ENCODE results near the gene THAP4. TPM values are rescaled to one million over a fixed set of nuclear protein-coding genes. Genes with fewer than 3 reads are reported as not detected.

The THAP4 gene, protein sequence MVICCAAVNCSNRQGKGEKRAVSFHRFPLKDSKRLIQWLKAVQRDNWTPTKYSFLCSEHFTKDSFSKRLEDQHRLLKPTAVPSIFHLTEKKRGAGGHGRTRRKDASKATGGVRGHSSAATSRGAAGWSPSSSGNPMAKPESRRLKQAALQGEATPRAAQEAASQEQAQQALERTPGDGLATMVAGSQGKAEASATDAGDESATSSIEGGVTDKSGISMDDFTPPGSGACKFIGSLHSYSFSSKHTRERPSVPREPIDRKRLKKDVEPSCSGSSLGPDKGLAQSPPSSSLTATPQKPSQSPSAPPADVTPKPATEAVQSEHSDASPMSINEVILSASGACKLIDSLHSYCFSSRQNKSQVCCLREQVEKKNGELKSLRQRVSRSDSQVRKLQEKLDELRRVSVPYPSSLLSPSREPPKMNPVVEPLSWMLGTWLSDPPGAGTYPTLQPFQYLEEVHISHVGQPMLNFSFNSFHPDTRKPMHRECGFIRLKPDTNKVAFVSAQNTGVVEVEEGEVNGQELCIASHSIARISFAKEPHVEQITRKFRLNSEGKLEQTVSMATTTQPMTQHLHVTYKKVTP
- 62.0 and 63.9 TPM in 2 replicates for total RNA-seq

DNA sequence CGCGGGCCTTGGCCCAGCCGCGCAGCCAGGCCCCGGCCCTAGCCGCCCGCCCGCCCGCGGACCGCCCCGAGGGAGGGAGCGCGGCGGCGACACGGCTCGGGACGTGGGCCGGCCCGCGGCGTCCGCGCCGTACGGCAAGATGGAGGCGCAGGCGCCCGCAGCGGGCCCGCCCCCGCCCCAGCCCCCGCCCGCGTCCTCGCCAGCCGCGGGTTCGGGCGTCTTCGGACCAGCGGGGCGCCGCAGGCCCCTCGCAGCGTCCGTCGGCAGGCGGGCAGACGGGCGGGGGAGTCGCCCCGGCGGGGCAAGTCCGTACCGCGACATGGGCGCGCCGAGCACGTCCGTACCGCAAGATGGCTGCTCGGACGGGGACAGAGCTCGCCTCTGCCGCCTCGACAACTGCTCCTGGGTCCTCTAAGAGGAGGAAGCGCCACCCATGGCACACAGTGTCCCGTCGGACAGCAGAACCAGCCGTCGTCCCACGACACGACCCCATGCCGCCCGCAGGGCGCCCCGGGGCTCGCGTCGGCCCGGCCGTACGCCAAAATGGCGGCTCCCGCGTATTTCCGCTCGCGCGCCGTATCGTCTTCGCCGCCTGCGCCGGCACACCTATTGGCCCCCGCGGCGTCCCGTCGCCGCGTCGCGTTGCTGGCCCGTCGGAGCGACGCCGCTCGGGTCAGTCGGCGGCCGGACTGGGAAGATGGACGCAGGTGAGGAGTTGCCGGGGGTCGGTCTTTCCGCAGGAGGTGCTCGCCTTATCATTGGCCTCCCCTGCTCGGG lies at the start of gene THAP4, which contains the start of gene ATG4B:
Gene THAP4, minus strand, starts transcription at position 141 of the 777 bp plus-strand sequence. CDS start 141 bp downstream, outside the sequence.
Gene ATG4B, plus strand, starts transcription at position 676 of the 777 bp plus-strand sequence. Its CDS starts 22 bp downstream, at position 698.
- Mint-ChIP-seq H3K36me3 (ENCODE audit: low read depth) (peaks cover 48% of the 10 kb centered on the region), H3K9me3 (peaks cover 3% of the 10 kb centered on the region), H3K4me3 (peak within 1 kb of the TSS; percentile 89), H3K4me1 (peaks cover 41% of the 10 kb centered on the region), H3K27me3 (no peaks in the 10 kb centered on the region), H3K27ac (peak within 1 kb of the TSS; percentile 93)
- DNase-seq: peak; percentile 95
- intact Hi-C loops (cut with micrococcal nuclease): loop anchor here (1.0 to 5.0 kb wide), 6 partner anchors 49 to 535 kb away; partner anchors contain the start of genes D2HGDH, DTYMK, HDLBP and MTERF4

DNA sequence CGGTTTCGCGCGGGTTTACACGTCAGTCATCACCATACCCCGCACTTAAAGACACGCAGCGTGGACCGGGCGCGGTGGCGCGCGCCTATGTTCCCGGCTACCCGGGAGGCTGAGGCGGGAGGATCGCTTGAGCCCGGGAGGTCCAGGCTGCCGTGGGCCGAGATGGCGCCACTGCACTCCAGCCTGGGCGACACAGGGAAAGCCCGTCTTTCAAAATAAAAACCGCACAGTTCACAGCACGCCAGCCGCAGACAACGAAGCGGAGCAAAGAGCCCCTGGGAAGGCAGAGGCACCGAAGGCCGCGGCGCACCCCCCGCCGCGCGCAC lies 49.3 kb upstream of the THAP4 start:
- H3K36me3 Mint-ChIP-seq (ENCODE audit: low read depth): peaks cover 40% of the 10 kb centered on the region
- DNase-seq: no peak
- intact Hi-C loops (cut with micrococcal nuclease): loop anchor here (1.0 to 5.0 kb wide), 8 partner anchors 16 to 371 kb away; partner anchors contain the start of genes ATG4B, FARP2, HDLBP and ING5
- peak overlapping the region; percentile 85 for H3K27ac Mint-ChIP-seq
- H3K27me3 Mint-ChIP-seq: no peaks in the 10 kb centered on the region
- H3K4me3 Mint-ChIP-seq: peak overlapping the region; percentile 90
- H3K9me3 Mint-ChIP-seq: no peaks in the 10 kb centered on the region
- peaks cover 24% of the 10 kb centered on the region for H3K4me1 Mint-ChIP-seq

DNA sequence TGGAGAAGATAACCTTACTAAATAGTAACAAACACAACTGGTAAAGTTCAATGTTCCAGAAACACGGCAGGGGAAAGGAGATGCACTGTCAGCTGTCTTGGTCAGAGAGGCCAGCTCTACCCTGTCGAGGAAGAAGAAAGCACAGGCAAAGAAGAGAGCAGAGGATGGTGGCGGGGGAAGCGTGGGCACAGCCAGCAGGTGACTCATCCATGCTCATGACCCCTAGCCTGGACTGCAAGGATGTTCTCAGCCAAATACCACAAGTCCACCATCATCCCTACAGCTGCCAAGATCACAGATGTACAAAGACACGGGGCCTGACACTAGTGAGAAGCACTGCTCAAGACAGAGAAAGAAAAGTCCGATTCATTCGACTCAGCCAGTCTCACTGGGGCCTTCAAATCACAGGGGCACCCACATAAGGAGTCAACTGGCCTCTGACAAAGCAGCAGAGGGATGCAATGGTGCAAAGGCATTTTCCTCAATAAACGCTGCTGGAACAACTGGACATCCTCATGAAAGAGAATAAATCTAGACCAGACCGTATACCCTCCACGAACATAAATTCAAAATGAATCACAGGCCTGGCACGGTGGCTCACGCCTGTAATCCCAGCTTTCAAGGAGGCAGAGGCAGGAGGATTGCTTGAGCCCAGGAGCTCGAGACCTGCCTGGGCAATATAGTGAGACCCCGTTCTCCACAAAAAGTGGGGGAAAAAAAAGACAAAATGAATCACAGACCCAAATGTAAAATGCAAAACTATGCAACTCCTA lies 44.1 kb upstream of the THAP4 start:
- peaks cover 53% of the 10 kb centered on the region for H3K36me3 Mint-ChIP-seq (ENCODE audit: low read depth)
- no peaks in the 10 kb centered on the region for H3K27me3 Mint-ChIP-seq
- intact Hi-C loops (cut with micrococcal nuclease): no loop called here
- peak overlapping the region; percentile 43 for H3K27ac Mint-ChIP-seq
- no peak for DNase-seq
- no peak overlapping the region for H3K4me3 Mint-ChIP-seq
- no peaks in the 10 kb centered on the region for H3K9me3 Mint-ChIP-seq
- peaks cover 18% of the 10 kb centered on the region for H3K4me1 Mint-ChIP-seq

DNA sequence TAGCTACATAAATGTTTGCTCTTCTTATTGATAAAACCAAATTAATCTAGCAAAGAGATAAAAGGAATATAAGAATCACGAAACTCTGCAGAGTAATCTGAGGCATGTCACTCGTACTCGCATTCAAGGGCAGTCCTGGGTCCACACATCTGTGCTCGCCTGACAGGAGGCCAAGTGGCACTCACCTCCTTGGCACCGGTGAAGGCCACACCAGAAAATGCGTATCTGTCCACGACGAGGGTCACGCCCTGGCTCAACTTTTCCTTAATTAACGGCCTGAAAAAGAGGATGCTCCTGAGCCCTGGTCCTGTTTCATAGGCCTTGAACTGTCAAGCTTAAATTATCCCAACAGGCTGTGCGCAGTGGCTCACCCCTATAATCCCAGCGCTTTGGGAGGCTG lies 43.1 kb upstream of the THAP4 start:
- intact Hi-C loops (cut with micrococcal nuclease): no loop called here
- no peak overlapping the region for H3K4me3 Mint-ChIP-seq
- DNase-seq: no peak
- peaks cover 52% of the 10 kb centered on the region for H3K36me3 Mint-ChIP-seq (ENCODE audit: low read depth)
- no peaks in the 10 kb centered on the region for H3K9me3 Mint-ChIP-seq
- H3K27me3 Mint-ChIP-seq: no peaks in the 10 kb centered on the region
- peaks cover 11% of the 10 kb centered on the region for H3K4me1 Mint-ChIP-seq
- H3K27ac Mint-ChIP-seq: no peak overlapping the region

DNA sequence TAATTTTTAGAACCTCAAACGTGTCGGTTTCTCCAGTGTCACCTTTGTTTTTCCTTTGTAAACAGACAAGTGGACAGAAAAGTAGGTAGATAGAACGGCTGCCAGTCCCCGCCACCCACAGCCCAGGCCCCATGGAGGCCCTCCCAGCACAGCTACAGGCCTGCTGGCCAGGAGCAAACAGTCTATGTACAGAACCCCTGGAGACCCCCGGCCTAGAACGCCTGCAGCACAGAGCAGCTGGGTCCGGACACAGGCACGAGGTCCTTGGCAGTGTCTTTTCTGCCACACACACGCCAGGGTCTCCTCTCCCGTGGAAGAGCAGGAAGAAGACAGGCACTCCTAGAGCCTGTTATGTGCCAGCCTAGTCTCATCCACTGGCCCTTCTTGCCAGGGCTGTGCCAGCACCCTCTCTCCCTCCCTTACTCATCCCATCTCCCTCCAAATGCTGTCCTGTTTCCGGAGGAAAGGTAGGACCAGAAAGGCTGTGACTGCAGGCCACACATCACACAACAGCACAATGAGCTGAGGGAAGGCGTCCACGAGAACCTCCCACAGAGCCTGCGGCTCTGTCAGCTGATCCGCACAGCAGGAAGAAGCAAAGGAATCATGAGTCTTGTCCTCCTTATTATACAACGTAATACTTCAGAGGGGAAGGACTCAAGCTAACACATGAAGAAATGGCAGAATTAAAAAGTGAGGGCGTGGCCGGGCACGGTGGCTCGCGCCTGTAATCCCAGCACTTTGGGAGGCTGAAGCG lies 42.0 kb upstream of the THAP4 start:
- no peak for DNase-seq
- Mint-ChIP-seq H3K4me1 (peaks cover 8% of the 10 kb centered on the region), H3K27ac (no peak overlapping the region), H3K27me3 (no peaks in the 10 kb centered on the region), H3K9me3 (no peaks in the 10 kb centered on the region), H3K4me3 (no peak overlapping the region), H3K36me3 (ENCODE audit: low read depth) (peaks cover 48% of the 10 kb centered on the region)
- intact Hi-C loops (cut with micrococcal nuclease): no loop called here

DNA sequence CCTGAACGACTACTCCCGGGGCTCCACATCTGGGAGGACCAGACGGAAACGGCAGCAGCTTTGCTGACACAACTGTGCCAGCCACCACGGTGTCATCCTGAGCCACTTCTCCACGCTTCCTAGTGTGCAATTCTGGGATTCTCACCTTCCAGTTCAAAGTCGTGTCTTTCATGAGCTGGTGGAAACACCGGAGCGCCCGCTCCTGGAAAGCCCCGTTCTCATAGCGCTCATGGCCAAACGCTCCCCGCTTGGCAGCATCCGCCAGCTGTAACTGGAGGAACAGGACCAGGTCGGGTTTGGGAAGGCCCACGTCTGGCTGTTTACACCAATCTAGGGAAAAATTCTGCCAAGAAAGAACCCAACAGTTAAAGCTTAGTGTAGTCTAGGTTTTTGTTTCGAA lies 41.3 kb upstream of the THAP4 start:
- peaks cover 47% of the 10 kb centered on the region for H3K36me3 Mint-ChIP-seq (ENCODE audit: low read depth)
- H3K4me1 Mint-ChIP-seq: peaks cover 10% of the 10 kb centered on the region
- no peak for DNase-seq
- H3K4me3 Mint-ChIP-seq: no peak overlapping the region
- H3K27ac Mint-ChIP-seq: no peak overlapping the region
- H3K9me3 Mint-ChIP-seq: no peaks in the 10 kb centered on the region
- H3K27me3 Mint-ChIP-seq: no peaks in the 10 kb centered on the region
- intact Hi-C loops (cut with micrococcal nuclease): no loop called here

DNA sequence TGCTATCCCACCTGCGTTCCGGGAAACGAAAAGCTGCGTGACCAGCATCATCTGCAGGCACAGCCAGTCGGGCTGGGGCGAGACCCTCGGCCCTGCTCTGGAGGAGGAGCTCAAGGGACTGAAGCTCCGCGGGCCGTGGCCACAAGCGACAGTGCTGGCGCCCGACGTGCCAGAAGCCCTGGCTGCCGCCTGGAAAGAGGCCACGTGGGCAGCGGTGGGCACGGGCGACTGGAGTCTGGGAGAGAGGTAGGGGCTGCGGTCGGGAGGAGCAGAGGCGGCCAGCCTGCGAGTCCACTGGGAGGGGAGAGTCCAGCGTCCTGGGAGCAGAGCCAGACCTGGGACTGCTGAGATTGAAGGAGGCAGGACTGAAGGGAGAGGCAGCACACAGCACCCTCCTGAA lies 40.4 kb upstream of the THAP4 start:
- Mint-ChIP-seq H3K27ac (no peak overlapping the region), H3K27me3 (no peaks in the 10 kb centered on the region), H3K9me3 (no peaks in the 10 kb centered on the region), H3K36me3 (ENCODE audit: low read depth) (peaks cover 42% of the 10 kb centered on the region), H3K4me1 (peaks cover 10% of the 10 kb centered on the region), H3K4me3 (no peak overlapping the region)
- intact Hi-C loops (cut with micrococcal nuclease): no loop called here
- no peak for DNase-seq

DNA sequence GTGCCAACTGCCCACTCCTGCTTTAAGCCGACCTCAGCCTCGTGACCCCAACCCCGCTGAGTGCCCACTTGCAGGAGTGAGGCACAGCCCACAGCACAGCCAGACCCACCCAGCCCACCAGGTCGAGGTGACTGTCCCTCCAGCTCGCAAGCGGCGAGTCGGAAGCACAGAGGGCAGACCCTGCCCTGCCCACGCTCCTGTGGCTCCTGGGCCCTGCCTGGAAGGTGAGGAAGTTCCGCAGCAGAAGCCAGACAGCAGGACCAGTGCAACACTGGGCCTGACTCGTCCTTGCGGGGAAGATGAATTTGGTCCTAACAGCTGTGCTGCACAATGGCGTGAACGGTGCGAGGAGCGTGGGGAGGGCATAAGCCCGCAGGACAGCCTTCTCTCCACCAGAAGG lies 39.7 kb upstream of the THAP4 start:
- Mint-ChIP-seq H3K9me3 (no peaks in the 10 kb centered on the region), H3K4me1 (peaks cover 9% of the 10 kb centered on the region), H3K27ac (peak overlapping the region; percentile 8), H3K4me3 (no peak overlapping the region), H3K36me3 (ENCODE audit: low read depth) (peaks cover 40% of the 10 kb centered on the region), H3K27me3 (no peaks in the 10 kb centered on the region)
- DNase-seq: no peak
- intact Hi-C loops (cut with micrococcal nuclease): no loop called here

DNA sequence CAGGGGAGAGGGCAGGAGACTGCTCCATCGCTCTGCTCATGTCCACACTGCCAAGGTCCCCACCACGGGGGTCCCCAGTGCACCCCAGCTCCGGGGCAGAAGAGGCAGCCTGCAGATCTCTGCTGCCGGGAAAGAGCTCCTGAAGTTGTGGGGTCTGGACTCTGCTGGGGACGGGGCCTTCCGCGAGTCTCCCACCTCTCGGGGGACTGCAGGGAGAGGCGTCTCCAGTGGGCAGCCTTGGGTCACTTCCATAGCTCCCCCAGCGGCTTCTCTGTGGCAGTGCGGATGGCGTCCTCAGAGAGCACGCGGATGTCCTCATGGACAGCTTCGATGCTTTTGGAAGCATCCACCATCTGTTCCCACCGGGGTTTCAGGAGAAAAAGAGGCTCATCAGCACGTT lies 38.9 kb upstream of the THAP4 start:
- intact Hi-C loops (cut with micrococcal nuclease): no loop called here
- Mint-ChIP-seq H3K9me3 (no peaks in the 10 kb centered on the region), H3K27ac (no peak overlapping the region), H3K4me1 (peaks cover 5% of the 10 kb centered on the region), H3K36me3 (ENCODE audit: low read depth) (peaks cover 33% of the 10 kb centered on the region), H3K27me3 (no peaks in the 10 kb centered on the region), H3K4me3 (no peak overlapping the region)
- DNase-seq: no peak

DNA sequence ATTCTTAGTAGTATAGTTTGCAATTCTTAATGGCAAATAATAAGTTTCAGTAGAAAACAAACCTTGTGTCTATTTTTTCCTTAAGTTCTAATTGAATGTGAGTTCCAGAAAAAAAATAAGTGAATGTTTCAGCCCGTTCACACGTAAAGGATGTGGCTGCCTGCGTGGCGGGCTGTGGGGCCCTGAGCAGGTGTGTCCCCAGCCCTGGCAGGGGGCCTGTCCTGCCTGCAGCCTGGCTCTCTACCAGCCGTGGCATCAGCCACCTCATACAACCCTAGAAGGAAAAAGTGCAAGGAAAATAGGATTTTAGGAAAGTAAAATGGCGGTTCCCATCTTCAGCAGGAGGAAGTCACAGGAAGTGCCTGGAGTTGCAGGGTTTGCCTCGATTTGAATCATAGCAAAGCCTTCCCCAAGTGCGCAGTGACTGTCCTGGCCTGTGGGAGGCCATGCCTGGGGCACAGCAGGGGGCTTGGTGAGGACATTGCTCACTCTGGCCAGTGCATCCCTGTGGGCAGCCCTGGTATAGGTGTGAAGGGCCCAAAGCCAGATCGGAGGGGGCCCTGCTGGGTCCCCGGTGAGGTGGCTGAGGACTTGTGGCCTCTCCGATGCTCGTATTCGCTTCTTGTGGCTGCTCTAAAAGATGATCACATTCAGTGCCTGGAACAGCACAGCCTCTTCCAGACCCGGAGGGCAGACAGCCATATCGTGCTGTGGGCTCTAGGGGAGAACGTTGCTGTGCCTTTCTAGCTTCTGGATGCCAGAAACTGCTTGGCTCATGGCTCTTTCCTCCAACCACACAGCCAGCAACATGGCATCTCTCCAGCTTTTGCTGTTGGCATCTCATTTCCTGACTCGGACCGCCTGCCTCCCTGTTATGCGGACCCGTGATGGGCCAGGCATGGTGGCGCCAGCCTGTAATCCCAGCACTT lies 37.1 kb upstream of the THAP4 start:
- Mint-ChIP-seq H3K27ac (no peak overlapping the region), H3K4me3 (no peak overlapping the region), H3K4me1 (peaks cover 2% of the 10 kb centered on the region), H3K36me3 (ENCODE audit: low read depth) (peaks cover 31% of the 10 kb centered on the region), H3K9me3 (no peaks in the 10 kb centered on the region), H3K27me3 (no peaks in the 10 kb centered on the region)
- intact Hi-C loops (cut with micrococcal nuclease): no loop called here
- no peak for DNase-seq

DNA sequence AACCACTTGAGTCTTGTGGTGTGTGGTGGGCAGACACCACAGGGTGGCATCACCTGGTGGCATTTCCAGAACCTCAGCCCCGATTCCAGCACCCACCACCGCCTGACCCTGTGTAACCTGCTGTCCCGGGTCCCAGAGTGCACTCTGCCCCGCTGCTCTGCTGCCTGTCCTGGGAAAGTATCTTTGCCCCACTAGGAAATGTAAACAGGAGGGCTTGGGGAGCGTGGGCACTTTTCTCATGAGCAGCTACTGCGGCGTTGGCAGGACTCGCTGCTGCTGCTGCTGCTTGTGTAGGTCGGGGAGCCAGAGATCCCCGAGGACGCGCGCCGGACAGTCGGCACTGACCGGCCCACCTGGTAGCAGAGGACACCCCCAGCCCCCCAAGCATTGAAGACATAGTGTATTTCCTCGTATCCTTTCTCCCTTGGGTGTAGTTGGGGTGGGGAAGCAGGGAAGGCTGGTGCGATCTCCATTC lies 36.3 kb upstream of the THAP4 start:
- DNase-seq: no peak
- Mint-ChIP-seq H3K27ac (no peak overlapping the region), H3K4me3 (no peak overlapping the region), H3K36me3 (ENCODE audit: low read depth) (peaks cover 32% of the 10 kb centered on the region), H3K9me3 (no peaks in the 10 kb centered on the region), H3K27me3 (no peaks in the 10 kb centered on the region), H3K4me1 (peaks cover 2% of the 10 kb centered on the region)
- intact Hi-C loops (cut with micrococcal nuclease): no loop called here

Measured in activated CD4-positive, alpha-beta T cell treated with anti-CD3 and anti-CD28 coated beads, Interleukin-2, amount 10 ng/mL, durations not matched to agents 24 days and 14 days (primary cell).